IPS-18c (cell line): ENCODE results near the gene PFN1.

Experiments
- H3K4me3 ChIP-seq: 2 replicates; pipeline ENCODE4 v1.7.0; 2013; ENCODE audit warnings: low read depth, mild to moderate bottlenecking, low read length, moderate library complexity; ENCODE audit not compliant: insufficient read depth
- H3K9me3 ChIP-seq: one replicate; pipeline ENCODE4 v1.6.1; 2013; ENCODE audit warnings: mild to moderate bottlenecking, low read length, moderate library complexity; ENCODE audit not compliant: control insufficient read depth, insufficient read depth

Gene PFN1

GRCh38 chr17:4895657-4896331 lies 52.5 kb downstream of the PFN1 start:
- Histone ChIP-seq H3K4me3 (no peak overlapping the region), H3K9me3 (no peaks in the 10 kb centered on the region)
